Stimulated activated CD8-positive, alpha-beta memory T cell treated with anti-CD3 and anti-CD28 coated beads, Interleukin-4, amount 100 ng/mL, for 48 hours (primary cell): Measurements from ENCODE around the gene SLC17A3.

Source experiments
- DNase-seq: peaks from one replicate; pipeline ENCODE4 v3.0.0-alpha.2; 2020

SLC17A3 gene

DNA sequence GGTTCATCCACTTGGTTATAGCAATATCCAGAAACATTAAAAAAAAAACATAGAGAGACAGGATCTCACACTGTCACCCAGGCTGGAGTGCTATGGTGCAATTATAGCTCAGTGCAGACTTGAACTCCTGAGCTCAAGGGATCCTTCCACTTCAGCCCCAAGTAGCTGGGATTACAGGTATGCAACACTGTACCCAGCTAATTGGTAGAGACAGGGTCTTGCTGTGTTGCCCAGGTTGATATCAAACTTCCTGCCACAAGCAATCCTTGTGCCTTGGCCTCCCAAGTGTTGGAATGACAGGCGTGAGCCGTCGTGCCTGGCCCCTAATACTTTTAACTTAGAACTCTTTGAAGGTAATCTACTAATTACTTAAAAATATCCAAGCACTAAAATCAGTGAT is 41.4 kb downstream of the SLC17A3 start:
- no peak for DNase-seq

DNA sequence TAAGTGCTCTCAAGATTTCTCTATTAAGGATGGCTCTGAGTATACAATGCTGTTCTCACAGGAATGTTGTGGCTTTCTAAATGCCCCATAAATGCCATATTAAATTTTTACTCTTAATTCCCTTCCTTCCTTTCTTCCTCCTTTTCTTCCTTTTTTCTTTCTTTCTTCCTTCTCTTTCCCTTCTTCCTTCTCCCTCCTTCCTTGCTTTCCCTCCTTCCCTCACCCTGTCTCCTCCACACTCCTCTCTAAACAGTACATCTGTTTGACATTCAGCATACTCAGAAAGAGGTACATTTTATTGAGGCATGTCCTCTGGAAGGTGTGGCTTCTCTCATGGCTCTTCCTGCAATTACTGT is 41.8 kb downstream of the SLC17A3 start:
- DNase-seq = no peak

- DNase-seq = no peak
Measured at GRCh38 chr6:25831532-25832306, 42.3 kb downstream of the SLC17A3 start, which contains the start of gene SLC17A1. TSS of gene SLC17A1 (minus strand) at chr6:25832052. CDS start at chr6:25830557, 1,495 bp downstream.

- no peak for DNase-seq
Measured at GRCh38 chr6:25830458-25830857, 43.6 kb downstream of the SLC17A3 start.

DNA sequence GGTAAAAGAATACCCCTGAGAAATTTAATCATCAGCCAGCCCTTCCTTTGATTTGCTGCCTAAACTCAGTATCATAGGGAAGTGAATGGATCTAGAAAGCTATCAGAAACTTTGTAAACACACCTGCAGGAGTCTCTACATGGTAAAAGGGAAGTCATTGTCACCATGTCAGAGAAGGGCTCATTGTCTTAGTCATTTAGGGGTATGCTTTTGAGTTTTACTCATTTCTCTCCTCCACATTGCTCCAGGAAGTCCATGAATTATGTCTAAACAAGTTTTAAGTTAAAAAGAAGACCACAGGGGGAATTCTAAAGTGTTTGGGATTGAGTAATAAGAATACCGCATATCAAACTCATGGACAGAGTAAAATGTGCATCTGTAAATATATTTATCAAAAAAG is 44.7 kb downstream of the SLC17A3 start:
- no peak for DNase-seq

DNA sequence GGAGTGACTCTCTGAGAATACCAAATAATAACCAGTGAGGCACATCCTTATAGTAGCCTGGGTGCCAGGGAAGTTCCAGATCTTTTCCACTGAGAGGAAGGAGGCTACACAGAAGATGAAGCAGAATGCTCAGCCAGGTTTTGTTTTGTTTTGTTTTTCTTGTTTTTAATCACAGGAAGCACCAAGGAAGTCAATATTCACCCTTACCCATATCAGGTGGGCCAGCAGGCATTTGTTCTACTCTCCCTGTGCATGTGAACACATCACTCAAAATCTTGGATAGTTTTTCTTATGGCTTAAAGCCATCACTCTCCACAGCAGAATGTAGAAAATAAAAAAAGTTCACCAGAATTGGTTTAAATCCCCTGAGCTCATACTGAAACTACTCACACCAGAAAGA is 52.7 kb downstream of the SLC17A3 start:
- DNase-seq = no peak

GRCh38 chr6:25816252-25816651 is 57.8 kb downstream of the SLC17A3 start:
- DNase-seq = no peak

DNA sequence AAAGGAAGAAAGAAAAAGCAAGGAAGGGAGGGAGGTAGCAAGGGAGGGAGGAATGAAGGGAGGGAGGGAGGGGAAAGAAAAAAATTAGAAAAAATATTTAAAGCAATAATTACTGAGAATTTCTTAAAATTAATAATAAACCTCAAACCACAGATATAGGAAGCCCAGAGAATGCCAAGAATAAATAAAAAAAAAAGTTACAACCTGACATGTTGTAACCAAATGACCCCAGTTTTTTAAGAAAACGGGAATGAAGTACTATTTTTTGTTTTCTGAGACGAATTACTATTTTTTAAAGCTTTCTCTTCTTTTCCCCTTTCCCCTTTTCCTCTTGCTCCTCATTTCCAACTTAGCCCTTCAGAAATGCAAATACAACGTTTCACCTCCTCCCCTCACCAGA is 58.8 kb downstream of the SLC17A3 start:
- DNase-seq = no peak

GRCh38 chr6:25804804-25805203 is 69.2 kb downstream of the SLC17A3 start:
- DNase-seq = no peak

- DNase-seq = no peak
Measured at GRCh38 chr6:25801436-25801835, 72.6 kb downstream of the SLC17A3 start.
